IPS DF 6.9 (cell line): Measurements from ENCODE around the gene COX4I2.
"Not testable (repeated sequence)": the region's sequence is repeated elsewhere in the genome, so short reads cannot be mapped to it uniquely, and the experiment has no call there.

ENCODE experiments used
- DNase-seq: peaks from one replicate; pipeline ENCODE4 v3.0.0-alpha.2; 2013; ENCODE audit warnings: low read depth, low spot score
- H3K27ac ChIP-seq: one replicate; pipeline ENCODE4 v1.5.1; 2013; ENCODE audit warnings: low read length, control low read depth
- H3K27me3 ChIP-seq: 2 replicates; pipeline ENCODE4 v1.6.1; 2013; ENCODE audit warnings: mild to moderate bottlenecking, low read length; ENCODE audit not compliant: control insufficient read depth, insufficient read depth
- H3K36me3 ChIP-seq: 2 replicates; pipeline ENCODE4 v1.6.1; 2013; ENCODE audit warnings: low read length; ENCODE audit not compliant: control insufficient read depth, insufficient read depth
- H3K4me1 ChIP-seq: 2 replicates; pipeline ENCODE4 v1.6.1; 2013; ENCODE audit warnings: low read length; ENCODE audit not compliant: control insufficient read depth, insufficient read depth
- H3K4me3 ChIP-seq: 2 replicates; pipeline ENCODE4 v1.5.1; 2013; ENCODE audit warnings: mild to moderate bottlenecking, low read length
- H3K9me3 ChIP-seq: 2 replicates; pipeline ENCODE4 v1.6.1; 2013; ENCODE audit warnings: low read length, inconsistent platforms; ENCODE audit not compliant: control insufficient read depth, insufficient read depth
- WGBS: extraction: QIAGEN DNeasy Blood & Tissue Kit; methylation state at CpG from one replicate; pipeline ENCODE4 v1.1.7; 2013; ENCODE audit warnings: mixed read lengths, missing lambda C conversion rate; ENCODE audit not compliant: insufficient read length, insufficient coverage; 5-methylcytosine and 5-hydroxymethylcytosine counted together

Gene COX4I2

DNA sequence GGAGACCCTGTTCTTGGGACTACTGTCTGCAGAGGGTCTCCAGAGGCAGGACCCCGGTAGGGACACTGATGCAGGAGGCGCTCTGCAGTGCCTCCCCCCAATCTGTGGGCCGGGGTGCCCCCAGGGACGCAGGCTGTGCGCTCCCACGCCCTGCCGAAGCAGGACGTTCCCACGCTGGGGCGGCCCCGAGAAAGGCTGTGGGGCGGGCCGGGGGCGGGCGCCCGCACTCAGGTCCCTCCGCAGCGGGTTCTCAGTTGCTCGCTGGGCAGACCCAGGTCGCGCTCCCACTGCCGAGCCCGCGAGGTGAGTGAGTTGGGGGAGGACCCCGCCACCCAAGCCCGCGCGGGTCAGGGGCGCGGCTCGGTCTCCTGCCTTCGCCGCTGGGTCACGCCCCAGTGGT lies at the start of gene COX4I2:
COX4I2 (plus strand) TSS at position 253 of the 400 bp plus-strand sequence. CDS start 1,106 bp downstream, outside the sequence.
- H3K36me3 ChIP-seq, result peaks cover 2% of the 10 kb centered on the region; the same call in 1 of the 2 replicates
- peaks cover 3% of the 10 kb centered on the region; the same call in 1 of the 2 replicates for H3K4me1 ChIP-seq
- no peak for DNase-seq
- no peak within 1 kb of the TSS for H3K27ac ChIP-seq
- no CpG with 5 or more reads among the region's 34 CpGs for WGBS
- H3K9me3 ChIP-seq, result no peaks in the 10 kb centered on the region
- no peaks in the 10 kb centered on the region for H3K27me3 ChIP-seq
- peak within 1 kb of the TSS; percentile 4; the same call in 1 of the 2 replicates for H3K4me3 ChIP-seq

DNA sequence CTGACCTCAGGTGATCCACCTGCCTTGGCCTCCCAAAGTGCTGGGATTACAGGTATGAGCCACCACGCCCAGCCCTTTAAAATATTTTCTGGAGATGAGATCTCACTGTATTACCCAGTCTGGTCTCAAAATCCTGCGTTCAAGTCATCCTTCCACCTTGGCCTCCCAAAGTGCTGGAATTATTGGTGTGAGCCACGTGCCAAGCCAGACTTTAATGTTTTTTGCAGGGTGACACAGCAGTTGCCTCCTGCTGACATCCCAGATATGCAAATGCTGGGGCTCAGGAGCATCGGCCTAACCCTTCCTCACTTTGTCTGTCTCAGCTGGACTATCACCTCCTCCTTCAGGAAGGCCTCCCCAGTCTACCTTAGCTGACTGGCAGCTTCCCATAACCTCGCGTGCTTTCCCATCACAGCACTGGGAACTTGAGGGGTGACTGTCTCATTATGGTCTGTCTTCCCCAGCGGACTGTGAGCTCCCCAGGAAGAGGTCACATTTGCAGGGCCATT lies 46.9 kb upstream of the COX4I2 start:
- Histone ChIP-seq H3K36me3 (no peaks in the 10 kb centered on the region), H3K4me3 (no peak overlapping the region), H3K27me3 (no peaks in the 10 kb centered on the region), H3K27ac (no peak overlapping the region), H3K9me3 (no peaks in the 10 kb centered on the region), H3K4me1 (peaks cover 11% of the 10 kb centered on the region; the same call in 1 of the 2 replicates)
- WGBS, result no CpG with 5 or more reads among the region's 7 CpGs
- no peak for DNase-seq

DNA sequence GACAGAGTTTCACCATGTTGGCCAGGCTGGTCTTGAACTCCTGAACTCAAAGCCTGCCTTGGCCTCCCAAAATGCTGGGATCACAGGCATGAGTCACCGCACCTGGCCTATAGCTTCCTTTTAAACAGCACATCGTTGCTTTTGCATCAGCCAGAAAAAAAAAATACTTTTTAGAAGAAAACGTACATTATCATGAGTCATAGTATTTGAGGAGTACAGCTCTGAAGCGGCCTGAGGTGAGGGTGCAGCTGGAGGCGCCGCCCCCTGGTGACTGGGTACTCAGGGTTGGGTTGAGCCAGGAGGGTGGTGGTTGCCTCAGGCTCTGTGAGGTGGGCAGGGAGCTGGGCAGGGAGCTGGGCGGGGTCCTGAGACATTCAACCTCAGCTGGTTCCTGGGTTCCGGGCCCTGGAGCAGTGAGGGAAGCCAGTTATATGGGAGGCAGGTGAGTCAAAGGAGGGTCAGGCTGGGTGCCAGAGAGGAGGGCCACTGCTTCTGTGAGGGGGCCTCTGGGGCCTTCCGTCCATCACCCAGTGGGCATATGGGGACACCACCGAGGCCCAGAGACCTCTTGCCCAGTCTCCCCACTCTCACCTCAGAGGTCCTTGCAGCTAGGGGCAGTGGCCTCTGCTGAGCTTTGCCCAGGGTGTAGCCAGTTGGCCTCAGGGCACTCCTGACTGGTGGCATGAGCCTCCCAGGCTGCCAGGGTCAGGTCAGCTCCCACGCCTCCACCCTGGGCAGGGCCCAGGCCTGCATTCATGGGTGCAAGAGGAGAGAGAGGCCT lies 44.3 kb upstream of the COX4I2 start:
- Histone ChIP-seq H3K9me3 (no peaks in the 10 kb centered on the region), H3K27me3 (no peaks in the 10 kb centered on the region), H3K27ac (no peak overlapping the region), H3K4me1 (peaks cover 12% of the 10 kb centered on the region; the same call in 1 of the 2 replicates), H3K36me3 (no peaks in the 10 kb centered on the region), H3K4me3 (no peak overlapping the region)
- DNase-seq, result no peak
- no CpG with 5 or more reads among the region's 11 CpGs for WGBS

DNA sequence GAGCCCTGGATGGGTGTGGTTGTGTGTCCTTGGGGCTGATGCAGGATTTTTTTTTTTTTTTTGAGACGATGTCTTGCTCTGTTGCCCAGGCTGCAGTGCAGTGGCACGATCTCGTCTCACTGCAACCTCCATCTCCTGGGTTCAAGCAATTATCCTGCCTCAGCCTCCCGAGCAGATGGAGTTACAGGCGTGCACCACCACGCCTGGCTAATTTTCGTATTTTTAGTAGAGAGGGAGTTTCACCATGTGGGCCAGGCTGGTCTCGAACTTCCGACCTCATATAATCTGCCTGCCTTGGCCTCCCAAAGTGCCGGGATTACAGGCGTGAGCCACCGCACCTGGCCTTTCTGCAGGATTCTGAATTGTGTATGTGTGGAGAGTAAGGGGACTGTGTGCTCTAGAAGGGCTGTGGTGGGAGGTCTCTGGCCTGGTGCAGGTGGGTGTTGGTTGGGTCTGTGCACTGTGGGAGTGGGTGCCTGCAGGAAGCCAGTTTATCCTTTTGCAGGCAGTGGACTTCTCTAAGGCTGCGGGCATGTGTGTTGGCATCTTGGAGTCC lies 43.6 kb upstream of the COX4I2 start:
- no peak overlapping the region for H3K4me3 ChIP-seq
- no CpG with 5 or more reads among the region's 13 CpGs for WGBS
- no peak for DNase-seq
- H3K27ac ChIP-seq, result no peak overlapping the region
- no peaks in the 10 kb centered on the region for H3K9me3 ChIP-seq
- no peaks in the 10 kb centered on the region for H3K36me3 ChIP-seq
- H3K4me1 ChIP-seq, result peaks cover 12% of the 10 kb centered on the region; the same call in 1 of the 2 replicates
- no peaks in the 10 kb centered on the region for H3K27me3 ChIP-seq

DNA sequence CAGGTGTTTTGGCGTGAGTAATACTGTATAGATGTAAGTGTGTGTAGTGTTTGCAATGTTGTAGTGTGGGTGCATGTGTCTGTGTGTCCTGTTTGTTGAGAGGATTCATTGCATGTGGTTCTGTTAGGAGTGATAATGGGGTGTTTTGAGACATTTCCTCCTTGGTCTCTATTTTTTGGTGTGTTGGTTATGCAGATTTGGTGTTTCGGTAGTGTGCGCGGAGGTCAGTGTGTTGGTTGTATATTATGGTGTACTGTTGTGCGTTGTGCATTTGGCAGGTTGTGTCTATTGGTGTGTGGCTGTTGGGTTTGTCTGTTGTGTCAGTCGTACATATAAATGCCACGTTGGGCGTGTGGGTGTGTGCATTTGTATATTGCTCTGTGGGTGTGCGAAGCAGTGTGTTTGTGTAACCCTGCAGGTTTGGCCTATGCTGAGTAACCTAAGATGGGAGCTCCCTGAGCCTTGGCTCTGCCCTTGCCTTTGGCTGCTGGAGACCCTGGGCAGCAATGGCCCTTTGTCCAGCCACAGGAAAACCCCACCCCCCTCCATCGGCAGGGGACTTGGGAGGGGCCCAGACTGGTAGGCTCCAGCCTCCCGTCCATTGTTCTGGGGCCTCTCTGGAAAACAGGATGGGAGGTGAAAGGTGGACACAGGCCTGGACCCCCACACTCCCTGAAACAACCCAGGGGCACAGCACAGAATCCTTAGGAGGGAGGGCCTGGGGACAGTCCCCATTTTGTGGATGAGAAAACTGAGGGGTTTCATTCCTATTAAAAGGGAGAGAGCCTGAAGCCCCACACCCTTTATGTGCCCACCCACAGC lies 42.9 kb upstream of the COX4I2 start:
- H3K4me3 ChIP-seq, result no peak overlapping the region
- peaks cover 12% of the 10 kb centered on the region; the same call in 1 of the 2 replicates for H3K4me1 ChIP-seq
- no peaks in the 10 kb centered on the region for H3K36me3 ChIP-seq
- no peak overlapping the region for H3K27ac ChIP-seq
- no peaks in the 10 kb centered on the region for H3K27me3 ChIP-seq
- no CpG with 5 or more reads among the region's 11 CpGs for WGBS
- no peaks in the 10 kb centered on the region for H3K9me3 ChIP-seq
- no peak for DNase-seq

DNA sequence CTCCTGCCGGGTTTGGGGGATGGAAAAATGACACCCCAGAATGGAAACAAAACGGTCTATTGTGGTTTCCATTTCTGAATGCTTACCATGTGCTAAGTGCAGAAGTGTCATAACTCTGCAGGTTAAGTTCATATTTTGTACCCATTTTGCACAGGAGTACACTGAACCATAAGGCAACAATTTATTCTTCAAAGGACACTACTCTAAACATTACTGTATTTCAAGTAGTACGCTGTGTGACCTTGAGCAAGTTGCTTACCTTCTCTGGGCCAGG lies 42.4 kb upstream of the COX4I2 start:
- no peaks in the 10 kb centered on the region for H3K27me3 ChIP-seq
- H3K27ac ChIP-seq, result no peak overlapping the region
- H3K9me3 ChIP-seq, result no peaks in the 10 kb centered on the region
- H3K36me3 ChIP-seq, result no peaks in the 10 kb centered on the region
- peaks cover 12% of the 10 kb centered on the region; the same call in 1 of the 2 replicates for H3K4me1 ChIP-seq
- no peak for DNase-seq
- WGBS, result no CpG with 5 or more reads among the region's 3 CpGs
- H3K4me3 ChIP-seq, result no peak overlapping the region

DNA sequence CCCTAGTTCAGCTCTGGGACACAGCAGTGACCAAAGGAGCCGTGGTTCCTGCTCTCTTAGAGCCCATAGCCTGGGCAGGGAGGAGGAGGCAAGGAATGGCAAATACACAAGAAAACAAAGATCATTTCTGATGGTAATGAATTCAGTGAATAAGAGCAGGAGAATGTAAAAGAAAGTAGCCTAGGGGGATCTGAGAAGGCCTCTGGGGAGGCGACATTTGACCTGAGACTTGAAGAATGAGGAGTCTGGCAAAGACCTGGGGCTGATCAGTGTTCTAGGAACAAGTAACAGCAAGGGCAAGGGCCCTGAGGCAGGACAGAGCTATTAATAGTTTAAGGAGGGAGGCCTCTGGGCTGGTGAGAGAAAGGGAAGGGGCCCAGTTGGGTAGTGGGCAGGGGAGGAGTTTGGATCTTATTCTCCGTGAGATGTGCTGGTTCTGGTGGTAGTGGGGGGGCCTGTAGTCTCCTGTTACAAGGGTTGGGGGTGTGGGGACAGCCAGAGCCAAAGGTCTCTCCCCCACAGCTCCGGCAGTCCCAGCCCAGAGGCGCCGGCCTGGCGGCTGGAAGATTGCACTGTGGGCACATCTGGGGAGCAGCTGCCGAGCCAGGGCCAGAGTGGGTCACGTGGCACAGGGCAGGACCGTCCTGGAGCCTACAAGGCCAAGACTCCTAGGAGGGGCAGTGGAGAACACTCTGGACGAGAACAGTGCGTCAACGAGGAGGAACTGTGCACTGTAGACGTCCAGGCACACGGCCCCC lies 41.9 kb upstream of the COX4I2 start:
- H3K27ac ChIP-seq, result no peak overlapping the region
- peaks cover 12% of the 10 kb centered on the region; the same call in 1 of the 2 replicates for H3K4me1 ChIP-seq
- no peaks in the 10 kb centered on the region for H3K27me3 ChIP-seq
- no peak overlapping the region for H3K4me3 ChIP-seq
- H3K36me3 ChIP-seq, result no peaks in the 10 kb centered on the region
- no peak for DNase-seq
- no CpG with 5 or more reads among the region's 15 CpGs for WGBS
- H3K9me3 ChIP-seq, result no peaks in the 10 kb centered on the region

DNA sequence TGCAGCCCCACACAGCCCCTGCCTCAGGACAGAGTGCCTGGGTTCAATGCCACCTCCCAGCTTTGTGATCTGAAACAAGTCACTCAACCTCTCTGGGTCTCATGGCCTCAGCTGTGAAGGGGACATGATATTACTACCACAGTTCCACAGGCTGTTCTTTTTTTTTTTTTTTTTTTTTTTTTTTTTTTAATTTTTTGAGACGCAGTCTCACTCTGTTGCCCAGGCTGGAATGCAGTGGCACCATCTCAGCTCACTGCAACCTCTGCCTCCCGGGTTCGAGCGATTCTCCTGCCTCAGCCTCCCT lies 41.3 kb upstream of the COX4I2 start:
- WGBS, result no CpG with 5 or more reads among the region's 4 CpGs
- DNase-seq, H3K4me1 ChIP-seq, H3K9me3 ChIP-seq, H3K36me3 ChIP-seq, H3K4me3 ChIP-seq, H3K27ac ChIP-seq, H3K27me3 ChIP-seq: not testable (repeated sequence)

DNA sequence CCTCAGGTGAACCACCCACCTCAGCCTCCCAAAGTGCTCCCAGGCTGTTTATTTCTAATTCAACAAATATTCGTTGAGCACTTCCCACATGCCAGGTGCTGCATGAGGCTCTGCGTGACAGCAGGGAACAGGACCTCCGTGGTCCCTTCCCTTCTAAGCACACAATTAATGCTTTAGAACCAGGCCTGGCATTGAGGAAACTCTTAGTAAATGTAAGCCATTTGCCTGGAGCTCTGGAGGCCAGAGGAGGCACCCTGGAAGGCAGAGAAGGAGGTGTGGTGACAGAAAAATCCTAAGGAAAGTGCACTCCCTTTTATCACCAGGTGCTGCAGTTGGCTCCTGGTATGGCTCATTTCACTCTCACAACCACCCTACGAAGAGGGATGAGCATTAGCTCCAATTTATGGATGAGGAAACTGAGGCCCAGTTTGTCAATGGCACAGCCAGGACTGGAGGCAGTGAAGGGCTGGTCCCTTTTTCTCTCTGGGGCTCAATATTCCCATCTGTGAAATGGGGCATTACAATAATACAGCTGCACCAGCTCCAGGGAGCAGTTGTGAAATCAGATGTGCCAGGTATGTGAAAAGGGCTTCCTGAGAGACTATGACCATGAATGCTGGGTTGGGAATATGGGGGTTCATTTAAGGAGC lies 40.8 kb upstream of the COX4I2 start:
- peaks cover 8% of the 10 kb centered on the region; the same call in 1 of the 2 replicates for H3K4me1 ChIP-seq
- H3K4me3 ChIP-seq, result no peak overlapping the region
- H3K9me3 ChIP-seq, result no peaks in the 10 kb centered on the region
- no peak overlapping the region for H3K27ac ChIP-seq
- whole genome bisulfite sequencing, result no CpG with 5 or more reads among the region's 4 CpGs
- no peak for DNase-seq
- no peaks in the 10 kb centered on the region for H3K27me3 ChIP-seq
- no peaks in the 10 kb centered on the region for H3K36me3 ChIP-seq
